HepG2 (cell line): ENCODE measurements around the gene SRP9. TPM values are rescaled to one million over a fixed set of nuclear protein-coding genes. Genes with fewer than 3 reads are reported as not detected.

Experiments used
- ATF7 ChIP-seq, 2 experiments: fragments of 450-650 bp in 1 of 2; sonication (generic) in 1 of 2; formaldehyde crosslinking in 1 of 2; IDR thresholded peaks; 2 replicates each; pipeline versions ENCODE4 v1.4.0 to v1.6.1; 2016 to 2020; ENCODE audit warnings: antibody characterized with exemption in 1 of 2, mild to moderate bottlenecking in 1 of 2, missing genetic modification reagents in 1 of 2
- ATF7-NPFF ChIP-seq: sonication (generic); formaldehyde crosslinking; IDR thresholded peaks from 2 replicates; pipeline ENCODE4 v1.8.1; 2023; ENCODE audit warnings: mild to moderate bottlenecking, low read depth, missing genetic modification reagents, moderate library complexity
- CAMTA2 ChIP-seq: sonication (generic); formaldehyde crosslinking; IDR thresholded peaks from 2 replicates; pipeline ENCODE4 v1.4.0; 2020; ENCODE audit warnings: mild to moderate bottlenecking, missing genetic modification reagents, borderline replicate concordance
- E2F2 ChIP-seq: sonication (generic); formaldehyde crosslinking; IDR thresholded peaks from 2 replicates; pipeline ENCODE4 v1.4.0; 2020; ENCODE audit warnings: missing genetic modification reagents, borderline replicate concordance
- ERF ChIP-seq: IDR thresholded peaks from 2 replicates; pipeline ENCODE4 v1.6.1; 2018; ENCODE audit warnings: missing biosample characterization, missing genetic modification reagents
- ESRRA ChIP-seq: sonication (generic); formaldehyde crosslinking; IDR thresholded peaks from 2 replicates; pipeline ENCODE4 v1.5.1; 2020; ENCODE audit warnings: mild to moderate bottlenecking, low read depth, missing genetic modification reagents
- FOXO1 ChIP-seq: sonication (generic); formaldehyde crosslinking; IDR thresholded peaks from 2 replicates; pipeline ENCODE4 v1.4.0; 2020; ENCODE audit warnings: missing genetic modification reagents
- FOXP1 ChIP-seq, 2 experiments: fragments of 450-650 bp in 1 of 2; IDR thresholded peaks; 2 replicates each; pipeline ENCODE4 v1.6.1; 2017 to 2018; ENCODE audit warnings: antibody characterized with exemption in 1 of 2
- FUBP1 ChIP-seq: sonication (generic); formaldehyde crosslinking; IDR thresholded peaks from 2 replicates; pipeline ENCODE4 v1.5.1; 2020; ENCODE audit warnings: missing genetic modification reagents, mild to moderate bottlenecking, borderline replicate concordance
- GATA4 ChIP-seq: sonication (generic); IDR thresholded peaks from 2 replicates; pipeline ENCODE4 v1.6.1; 2016; ENCODE audit warnings: antibody characterized with exemption, low read depth, borderline replicate concordance
- KAT8 ChIP-seq: IDR thresholded peaks from 2 replicates; pipeline ENCODE4 v1.6.1; 2016; ENCODE audit warnings: missing genetic modification reagents, missing compliant biosample characterization
- MED8 ChIP-seq: sonication (generic); formaldehyde crosslinking; IDR thresholded peaks from 2 replicates; pipeline ENCODE4 v1.8.1; 2023; ENCODE audit warnings: mild to moderate bottlenecking, missing genetic modification reagents; ENCODE audit not compliant: insufficient replicate concordance
- SIX1 ChIP-seq: sonication (generic); formaldehyde crosslinking; IDR thresholded peaks from 2 replicates; pipeline ENCODE4 v1.4.0; 2020; ENCODE audit warnings: missing genetic modification reagents, borderline replicate concordance
- SRY ChIP-seq: sonication (generic); formaldehyde crosslinking; IDR thresholded peaks from 2 replicates; pipeline ENCODE4 v1.8.0; 2022; ENCODE audit warnings: mild to moderate bottlenecking, missing genetic modification reagents
- SSRP1 ChIP-seq: IDR thresholded peaks from 2 replicates; pipeline ENCODE4 v1.6.1; 2016; ENCODE audit warnings: control low read depth
- ZEB1 ChIP-seq: IDR thresholded peaks from 2 replicates; pipeline ENCODE4 v1.6.1; 2012; ENCODE audit warnings: mild to moderate bottlenecking, low read depth, inconsistent platforms; ENCODE audit not compliant: insufficient replicate concordance
- ZFP41 ChIP-seq: sonication (generic); formaldehyde crosslinking; IDR thresholded peaks from 2 replicates; pipeline ENCODE4 v1.4.0; 2020; ENCODE audit warnings: mild to moderate bottlenecking, missing genetic modification reagents, borderline replicate concordance
- ZNF136 ChIP-seq: sonication (generic); formaldehyde crosslinking; IDR thresholded peaks from 2 replicates; pipeline ENCODE4 v1.8.1; 2022; ENCODE audit warnings: low read depth, mild to moderate bottlenecking, moderate library complexity, missing genetic modification reagents
- ZNF329 ChIP-seq: sonication (generic); formaldehyde crosslinking; IDR thresholded peaks from 2 replicates; pipeline ENCODE4 v1.9.0; 2021; ENCODE audit warnings: low read depth, mild to moderate bottlenecking, missing genetic modification reagents
- ZNF446 ChIP-seq: sonication (generic); formaldehyde crosslinking; IDR thresholded peaks from 2 replicates; pipeline ENCODE4 v1.5.0; 2020; ENCODE audit warnings: mild to moderate bottlenecking, missing genetic modification reagents
- ZNF501 ChIP-seq: sonication (generic); formaldehyde crosslinking; IDR thresholded peaks from 2 replicates; pipeline ENCODE4 v1.5.1; 2020; ENCODE audit warnings: mild to moderate bottlenecking, moderate library complexity, missing genetic modification reagents
- ZNF574 ChIP-seq: sonication (generic); formaldehyde crosslinking; IDR thresholded peaks from 2 replicates; pipeline ENCODE4 v1.4.0; 2020; ENCODE audit warnings: missing genetic modification reagents
- ZSCAN29 ChIP-seq: sonication (generic); formaldehyde crosslinking; conservative IDR thresholded peaks from 2 replicates; pipeline ENCODE4 v1.4.0; 2020; ENCODE audit warnings: mild to moderate bottlenecking, missing genetic modification reagents
- polyA plus RNA-seq, 8 experiments: library from polyadenylated mRNA; depleted of rRNA in 3 of 8; stranded (reverse) in 7 of 8; unstranded in 1 of 8; fragments of >200 nt; fragmentation: Illumina TruSeq in 4 of 8; extraction: Trizol in 4 of 8; gene quantifications; 2 replicates each; pipeline versions ENCODE4 v1.2.1 to v1.2.3, GENCODE V29; 2011 to 2016; ENCODE audit warnings: low read depth in 4 of 8, missing spikeins in 1 of 8, mixed read lengths in 1 of 8; ENCODE audit not compliant: insufficient read depth in 1 of 8
- total RNA-seq, 5 experiments: library from RNA; depleted of rRNA; stranded (reverse); fragments of >200 nt; fragmentation: Illumina TruSeq; extraction: Trizol; gene quantifications; 2 replicates each; pipeline ENCODE4 v1.2.3, GENCODE V29; 2016; ENCODE audit warnings: low read depth in 1 of 5

SRP9 gene
- total and polyA plus RNA-seq, 2 of the 13 experiments (the other 11 are each of a cell fraction or from before 2014, with no cell fraction given) = 251 to 307 TPM

- no peak for TF ChIP-seq FOXP1 (IDR thresholded peaks at IDR 0.05)
- TF ChIP-seq FOXP1 (CRISPR knock-in tag; IDR thresholded peaks at IDR 0.05) = peak; percentile 74
- no peak for TF ChIP-seq ATF7 (IDR thresholded peaks at IDR 0.05)
- TF ChIP-seq ATF7 (CRISPR knock-in tag; IDR thresholded peaks at IDR 0.05) = 0 out of 2 replicates have a peak, but pooled peaks have one; percentile 24
- TF ChIP-seq FUBP1 (CRISPR knock-in tag) = no peak
- peak; percentile 72 for TF ChIP-seq ESRRA (CRISPR knock-in tag)
- peak; percentile 52; the same call in 1 of the 2 replicates for TF ChIP-seq ZNF501
- 0 out of 2 replicates have a peak, but pooled peaks have one; percentile 14 for TF ChIP-seq ZNF329 (CRISPR knock-in tag)
- TF ChIP-seq FOXO1 (CRISPR knock-in tag) = peak; percentile 57; the same call in 1 of the 2 replicates
- TF ChIP-seq CAMTA2 (CRISPR knock-in tag) = no peak
- TF ChIP-seq SIX1 (CRISPR knock-in tag) = peak; percentile 74; the same call in 1 of the 2 replicates
- TF ChIP-seq SSRP1 = no peak
- TF ChIP-seq ATF7-NPFF (CRISPR knock-in tag) = peak; percentile 45; the same call in 1 of the 2 replicates
- TF ChIP-seq KAT8 (CRISPR knock-in tag) = no peak
- 0 out of 2 replicates have a peak, but pooled peaks have one; percentile 6 for TF ChIP-seq ZNF446 (CRISPR knock-in tag)
- TF ChIP-seq ZFP41 (CRISPR knock-in tag) = no peak
- no peak for TF ChIP-seq E2F2 (CRISPR knock-in tag)
- peak; percentile 67; the same call in 1 of the 2 replicates for TF ChIP-seq GATA4
- no peak for TF ChIP-seq ZNF136 (CRISPR knock-in tag)
- 0 out of 2 replicates have a peak, but pooled peaks have one; percentile 16 for TF ChIP-seq ERF
- TF ChIP-seq ZEB1 = peak; percentile 48
- 0 out of 2 replicates have a peak, but pooled peaks have one; percentile 37 for TF ChIP-seq SRY (CRISPR knock-in tag)
- TF ChIP-seq ZNF574 (CRISPR knock-in tag) = peak; percentile 24; the same call in 1 of the 2 replicates
- no peak for TF ChIP-seq ZSCAN29 (CRISPR knock-in tag)
- peak; percentile 51 for TF ChIP-seq MED8 (CRISPR knock-in tag)
These were observed 9.7 kb upstream of the SRP9 start (continued) for GRCh38 chr1:225767634-225768540.
